Activated CD8-positive, alpha-beta memory T cell treated with anti-CD3 and anti-CD28 coated beads, Interleukin-2, amount 50 U/mL, for 48 hours (primary cell): ENCODE results near the gene POU3F2.

ENCODE experiments used
- DNase-seq: peaks from one replicate; pipeline ENCODE4 v3.0.0-alpha.2; 2020

POU3F2 gene

DNA sequence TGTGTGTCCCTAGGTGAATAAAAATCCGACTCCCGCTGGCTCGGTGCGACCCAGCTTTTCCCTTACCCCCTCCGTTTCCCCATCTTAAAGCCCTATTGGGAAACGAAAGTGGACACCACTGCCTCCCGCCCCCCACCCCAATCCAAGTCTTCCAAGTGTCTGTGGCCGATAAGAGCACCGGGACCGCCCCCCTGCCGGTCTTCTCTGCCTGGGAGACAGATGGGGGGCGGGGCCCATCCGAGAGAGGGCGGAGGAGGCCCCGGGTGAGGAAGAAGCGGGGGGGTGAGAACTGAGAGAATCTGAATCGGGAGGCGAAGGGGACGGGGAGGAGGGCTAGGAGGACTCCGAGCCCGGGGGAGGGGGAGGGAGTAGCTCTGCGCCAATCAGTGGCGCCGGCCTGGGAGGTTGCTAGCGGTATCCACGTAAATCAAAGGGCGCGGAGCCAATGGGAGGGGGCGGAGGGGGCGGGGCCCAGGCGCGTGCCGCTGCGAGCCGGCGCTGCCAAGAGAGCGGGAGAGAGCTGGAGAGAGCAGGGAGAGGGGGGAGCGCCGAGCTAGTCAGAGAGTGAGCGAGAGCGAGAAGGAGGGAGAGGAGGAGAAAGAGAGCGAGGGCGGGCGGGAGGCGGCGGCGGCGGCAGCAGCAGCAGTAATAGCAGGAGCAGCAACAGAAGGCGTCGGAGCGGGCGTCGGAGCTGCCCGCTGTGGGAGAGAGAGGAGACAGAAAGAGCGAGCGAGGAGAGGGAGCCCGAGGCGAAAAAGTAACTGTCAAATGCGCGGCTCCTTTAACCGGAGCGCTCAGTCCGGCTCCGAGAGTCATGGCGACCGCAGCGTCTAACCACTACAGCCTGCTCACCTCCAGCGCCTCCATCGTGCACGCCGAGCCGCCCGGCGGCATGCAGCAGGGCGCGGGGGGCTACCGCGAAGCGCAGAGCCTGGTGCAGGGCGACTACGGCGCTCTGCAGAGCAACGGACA, at the start of gene POU3F2:
Gene POU3F2 (plus strand): TSS at position 515 of the 972 bp plus-strand sequence. CDS start 300 bp downstream, at position 815.
- DNase-seq: peak; percentile 77

DNA sequence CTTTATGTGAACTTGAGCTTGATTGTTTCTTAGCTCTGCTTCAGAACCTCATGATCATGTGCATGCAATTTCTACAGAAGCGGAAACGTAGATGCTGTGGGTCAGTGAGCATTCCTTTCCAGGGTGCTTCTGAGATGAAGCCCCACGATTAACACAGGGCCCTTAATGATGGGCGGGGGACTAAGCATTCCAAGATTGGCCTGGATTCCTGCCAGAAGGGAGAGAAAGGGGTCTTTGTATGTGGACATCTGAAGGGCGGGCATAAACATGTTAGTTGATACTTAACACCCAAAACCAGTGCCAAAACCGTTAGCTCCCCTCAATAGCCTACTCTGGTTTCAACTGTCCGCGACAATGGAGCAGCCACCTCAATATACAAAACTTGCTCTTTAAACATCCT, 46.9 kb upstream of the POU3F2 start:
- DNase-seq: no peak

DNA sequence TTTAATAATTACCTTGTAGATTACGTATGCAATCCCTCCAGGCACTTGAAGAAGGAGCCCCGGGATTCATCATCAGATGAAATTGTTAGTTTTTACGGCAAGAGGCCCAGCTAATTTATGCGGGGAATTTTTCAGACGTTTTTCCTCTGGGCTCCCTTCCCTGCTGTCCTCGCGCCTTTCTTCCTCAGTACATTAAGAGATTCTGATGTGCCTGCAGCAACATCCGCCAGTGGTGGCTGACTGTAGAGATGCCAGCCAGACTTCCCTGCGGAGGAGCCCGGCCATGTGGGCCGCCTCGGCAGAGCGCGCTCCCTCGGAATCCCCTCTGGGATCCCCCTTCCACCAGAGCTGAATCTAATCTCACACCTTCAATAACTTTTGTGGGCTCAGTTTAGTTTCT, 46.4 kb upstream of the POU3F2 start:
- no peak for DNase-seq

DNA sequence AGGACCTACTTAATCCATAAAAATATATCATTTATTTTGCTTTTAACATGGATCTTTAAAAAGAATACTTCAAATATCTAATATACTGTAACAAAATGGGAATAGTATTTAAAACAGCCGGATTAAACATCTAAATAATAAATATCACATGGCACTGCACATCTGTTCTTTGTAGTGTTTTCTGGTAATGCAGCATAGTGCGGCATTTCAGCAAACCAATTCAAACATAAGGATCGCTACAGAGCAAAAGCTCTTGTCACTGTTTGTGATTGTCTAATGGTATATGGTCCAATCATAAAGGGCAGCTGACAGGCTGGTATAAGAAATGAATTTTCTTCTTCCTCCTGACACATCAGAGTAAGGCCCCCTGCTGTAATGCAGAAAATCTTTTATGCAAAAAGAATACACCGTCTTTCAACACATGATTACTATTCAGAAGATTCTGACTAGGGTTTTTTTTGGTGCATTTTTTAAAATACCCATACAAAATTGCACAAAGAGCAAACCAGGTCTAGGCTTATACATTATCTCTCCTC, 40.0 kb upstream of the POU3F2 start:
- no peak for DNase-seq

DNA sequence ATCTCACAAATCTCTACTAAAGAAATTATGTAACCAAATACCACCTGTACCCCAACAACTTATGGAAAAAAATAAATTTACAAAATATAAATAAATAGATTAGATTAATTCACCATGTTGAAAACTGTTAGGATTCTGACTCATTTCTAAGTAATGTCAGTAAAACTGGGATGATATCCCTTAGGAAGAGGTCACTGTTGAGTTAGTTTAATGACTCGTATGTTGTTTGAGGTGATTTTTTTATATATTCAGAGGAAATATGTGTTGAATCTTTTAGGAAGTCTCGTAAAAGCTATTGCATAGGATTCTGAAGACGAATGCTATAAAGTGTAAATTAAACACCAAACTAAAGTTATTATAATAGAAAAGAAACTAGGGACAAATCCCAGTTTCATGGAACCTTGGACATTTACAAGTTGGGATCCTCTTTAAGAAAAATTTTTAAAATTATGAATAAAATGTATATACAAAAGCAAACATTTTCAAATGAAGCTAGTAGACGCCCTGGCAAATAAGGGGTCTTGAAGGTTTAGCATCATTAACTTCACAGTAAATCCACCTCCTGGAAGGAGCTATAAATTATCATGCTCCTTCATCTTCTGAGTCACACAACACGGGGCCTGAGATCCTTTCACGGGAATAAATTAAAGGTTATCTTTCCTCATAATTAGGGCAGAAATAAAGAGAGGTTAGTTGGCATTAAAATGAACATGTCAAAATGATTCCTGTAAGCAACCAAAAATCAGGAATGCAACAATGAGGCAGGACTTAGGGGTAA, 37.0 kb upstream of the POU3F2 start:
- DNase-seq: no peak

DNA sequence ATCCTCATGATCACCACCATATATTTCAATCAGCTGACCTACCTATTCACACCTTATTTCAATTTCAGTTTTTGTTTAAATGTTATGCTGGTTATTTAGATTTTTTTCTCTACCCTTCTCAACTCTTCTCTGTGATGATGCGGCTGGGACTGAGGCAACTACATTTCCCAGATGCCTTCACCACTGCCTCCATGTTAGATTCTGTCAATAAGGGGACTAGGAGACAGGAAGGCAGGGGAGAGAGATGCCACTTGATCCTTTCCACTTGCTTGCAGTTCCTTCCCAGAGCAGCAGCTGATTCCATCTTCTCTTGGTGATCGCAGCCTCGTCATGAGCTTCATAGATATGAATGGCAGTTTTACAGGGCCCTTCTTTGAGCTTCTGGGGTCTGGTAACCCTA, 33.5 kb upstream of the POU3F2 start:
- DNase-seq: no peak

DNA sequence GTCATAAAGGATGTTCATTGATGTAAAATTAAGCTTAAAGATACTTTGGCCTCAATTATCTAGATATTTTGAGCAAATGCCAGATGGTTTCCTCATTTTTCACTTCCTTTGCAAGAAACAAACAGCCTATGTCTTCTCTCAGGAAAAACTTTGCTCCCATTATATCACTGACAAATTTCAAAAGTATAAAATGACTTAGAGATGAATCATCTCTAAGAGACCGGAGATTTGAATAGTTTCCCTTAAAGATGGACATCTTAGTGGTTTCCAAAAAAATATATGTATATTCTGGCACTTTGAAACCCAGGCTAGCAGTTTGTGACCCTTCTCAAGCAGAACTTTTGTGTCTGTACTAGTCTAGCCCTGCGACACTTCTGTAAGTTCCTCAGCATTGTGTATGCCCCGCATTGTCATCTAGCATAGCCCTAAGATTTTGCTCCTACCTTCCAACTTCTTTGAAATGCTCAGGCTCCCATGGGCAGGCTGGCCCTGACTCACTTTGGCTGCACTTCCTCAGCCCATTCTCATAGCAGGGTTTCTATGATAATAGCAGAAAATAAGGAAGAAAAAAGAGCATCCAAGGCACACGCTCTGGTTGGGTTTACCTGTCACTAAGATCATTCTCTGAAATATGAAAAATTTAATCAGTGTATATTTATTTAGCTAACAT, 25.7 kb upstream of the POU3F2 start:
- no peak for DNase-seq

DNA sequence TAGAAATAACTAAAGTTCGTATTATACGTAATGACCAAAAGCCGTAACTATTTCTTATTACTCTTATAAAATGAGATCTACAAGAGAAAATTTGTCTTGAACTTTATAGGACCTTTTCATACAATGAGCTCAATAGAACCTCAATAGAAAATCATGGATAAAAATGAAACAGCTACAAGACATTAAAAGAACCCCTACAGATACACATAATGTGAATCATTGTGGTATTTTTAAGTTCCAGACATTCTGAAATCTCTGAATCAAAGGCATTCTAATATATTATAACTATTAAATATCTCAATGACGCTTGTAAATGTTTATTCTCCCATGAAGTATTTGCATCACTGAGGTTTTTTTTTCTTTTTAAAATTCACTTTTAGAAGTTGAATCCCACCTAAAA, 22.2 kb upstream of the POU3F2 start:
- no peak for DNase-seq

DNA sequence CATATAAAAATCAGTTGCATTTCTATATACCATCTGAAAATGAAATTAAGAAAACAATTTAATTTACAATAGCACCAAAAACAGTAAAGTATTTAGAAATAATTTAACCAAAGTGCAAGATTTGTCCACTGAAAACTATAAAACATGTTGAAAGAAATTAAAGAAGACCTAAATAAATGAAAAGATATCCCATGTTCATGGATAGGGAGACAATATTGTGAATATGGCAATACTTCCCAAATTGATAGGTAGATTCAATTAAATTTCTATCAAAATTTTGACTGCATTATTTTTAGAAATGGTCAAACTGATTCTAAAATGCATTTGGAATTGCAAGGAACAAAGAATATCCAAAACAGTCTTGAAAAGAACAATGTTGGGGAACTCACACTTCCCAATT, 17.6 kb upstream of the POU3F2 start:
- DNase-seq: no peak

DNA sequence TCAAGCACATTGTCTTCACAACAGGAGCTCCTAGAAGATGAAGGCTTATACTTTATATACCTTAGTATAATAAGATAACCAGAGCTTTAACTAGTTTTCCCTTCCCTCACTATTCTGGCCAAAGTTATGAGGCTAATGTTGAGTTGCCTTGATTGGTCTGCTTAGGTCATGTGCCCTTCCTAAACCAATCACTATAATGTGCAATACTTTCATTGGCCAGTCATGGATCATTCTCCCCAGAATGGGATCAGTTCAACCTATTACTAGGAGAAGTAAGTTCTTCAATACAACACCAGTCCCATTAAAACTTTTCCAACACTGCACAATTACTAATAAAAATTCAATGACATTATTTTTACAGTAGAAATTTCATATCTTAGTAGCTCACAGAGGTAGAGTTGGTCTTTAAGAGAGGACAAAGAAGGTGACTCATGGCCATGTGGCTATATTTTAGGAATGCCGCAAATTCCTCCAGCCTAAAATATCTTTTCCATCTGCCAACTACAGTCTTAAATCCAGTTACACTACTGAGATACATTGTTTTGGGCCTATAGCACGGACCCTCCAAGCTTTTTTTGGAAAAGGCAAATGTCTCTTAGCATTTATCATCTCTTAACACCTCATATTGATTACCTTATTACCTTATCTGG, 12.5 kb upstream of the POU3F2 start:
- DNase-seq: no peak

DNA sequence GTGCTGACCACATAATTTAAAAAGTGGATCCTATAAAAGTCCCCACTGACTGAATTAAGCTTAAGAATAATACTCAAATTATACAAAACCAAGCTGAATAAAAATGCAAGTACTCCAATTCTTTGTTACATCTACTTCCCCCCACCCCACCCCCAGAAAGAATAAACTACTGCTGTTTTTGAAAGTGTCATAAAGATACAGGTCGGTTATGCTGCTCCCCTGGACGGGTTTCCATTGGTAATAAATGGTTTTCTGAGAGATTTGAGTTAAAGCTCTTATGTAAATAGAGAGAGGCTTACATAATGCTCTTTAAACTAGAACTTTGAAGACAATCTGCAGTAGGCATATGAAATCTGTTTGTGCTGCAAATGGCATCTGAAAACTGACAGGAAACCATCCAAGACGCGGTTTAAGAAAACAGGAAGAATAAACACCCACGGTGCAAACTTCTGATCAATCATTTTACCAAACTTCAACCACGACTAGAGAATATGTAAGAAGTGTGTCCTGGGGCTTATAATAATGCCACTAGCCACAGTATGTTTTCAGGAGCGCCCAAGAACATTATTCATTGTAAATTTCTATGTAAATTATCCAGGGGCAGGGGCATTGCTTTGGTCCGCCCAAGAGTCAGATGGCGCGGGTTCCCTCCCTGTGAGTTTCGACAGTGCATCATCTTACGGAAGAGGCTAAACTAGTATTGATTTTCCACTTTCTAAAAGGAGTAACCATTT, 10.8 kb upstream of the POU3F2 start:
- no peak for DNase-seq

DNA sequence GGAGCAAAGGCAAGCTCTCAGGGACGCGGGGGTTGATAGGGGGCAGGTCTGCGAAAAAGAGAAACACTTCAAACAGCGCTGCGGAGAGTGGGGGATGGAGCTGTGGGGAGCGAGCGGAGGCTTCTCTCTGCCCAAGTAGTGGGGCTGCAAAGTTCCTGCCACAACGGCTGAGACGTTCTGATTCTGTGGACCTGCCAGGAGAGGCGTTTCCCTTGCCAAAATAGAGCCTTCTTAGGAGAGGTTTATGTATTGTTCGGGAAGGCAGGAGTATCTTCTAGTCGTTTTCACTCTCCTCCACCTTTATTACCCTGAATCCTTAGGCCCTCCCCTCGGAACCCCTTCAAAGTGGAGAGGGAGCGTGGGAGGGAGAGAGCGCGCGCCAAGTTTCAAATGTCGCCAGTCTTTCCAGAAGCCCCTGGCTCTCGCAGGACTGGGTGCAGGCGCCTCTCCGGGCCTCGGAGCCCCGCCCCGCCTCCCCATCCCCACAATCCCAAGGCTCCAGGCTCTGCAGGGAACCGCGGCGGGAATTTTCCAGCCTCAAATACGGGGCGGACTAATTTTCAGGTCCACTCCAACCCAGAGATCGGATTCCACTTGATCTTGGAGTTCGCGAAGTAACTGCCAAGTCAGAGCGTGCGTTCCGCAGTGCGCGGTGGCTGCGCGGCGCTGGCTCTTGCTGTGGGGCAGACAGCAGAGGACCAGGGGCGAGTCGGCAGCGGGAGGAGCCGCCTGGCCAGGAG, 10.0 kb upstream of the POU3F2 start:
- DNase-seq: peak; percentile 56

DNA sequence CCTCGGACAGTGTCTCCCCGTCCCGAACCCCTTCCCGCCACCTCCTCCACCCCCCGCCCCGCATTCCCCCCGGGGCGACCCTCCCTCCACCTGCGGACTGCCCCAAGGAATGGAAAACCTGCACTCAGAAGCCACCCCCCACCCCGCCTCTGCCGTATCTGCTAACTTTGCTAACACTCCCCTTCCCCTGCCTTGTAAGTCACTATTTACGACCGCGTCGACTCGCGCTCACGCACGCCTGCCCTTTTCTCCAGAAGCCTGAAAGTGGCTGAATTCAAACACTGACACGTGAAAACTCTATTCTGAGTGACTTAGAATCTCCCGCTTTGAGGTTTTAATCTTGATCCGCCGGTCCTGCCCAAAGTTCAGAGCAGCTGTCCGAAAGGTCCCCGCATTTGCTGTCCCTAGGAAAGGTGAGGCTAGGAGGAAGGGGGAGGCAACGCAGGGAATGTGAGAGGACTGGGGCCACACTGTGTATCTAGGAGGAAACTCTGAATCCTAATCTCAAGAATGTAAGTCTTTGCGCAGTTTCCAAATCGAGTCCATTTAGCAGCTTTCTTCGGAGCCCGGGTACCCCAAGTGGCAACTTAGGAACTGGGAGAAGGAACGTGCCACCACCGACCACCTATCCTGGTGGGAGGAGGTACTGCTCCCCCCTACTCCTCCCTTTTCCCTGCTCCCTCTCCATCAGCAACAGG, 9.3 kb upstream of the POU3F2 start:
- no peak for DNase-seq

DNA sequence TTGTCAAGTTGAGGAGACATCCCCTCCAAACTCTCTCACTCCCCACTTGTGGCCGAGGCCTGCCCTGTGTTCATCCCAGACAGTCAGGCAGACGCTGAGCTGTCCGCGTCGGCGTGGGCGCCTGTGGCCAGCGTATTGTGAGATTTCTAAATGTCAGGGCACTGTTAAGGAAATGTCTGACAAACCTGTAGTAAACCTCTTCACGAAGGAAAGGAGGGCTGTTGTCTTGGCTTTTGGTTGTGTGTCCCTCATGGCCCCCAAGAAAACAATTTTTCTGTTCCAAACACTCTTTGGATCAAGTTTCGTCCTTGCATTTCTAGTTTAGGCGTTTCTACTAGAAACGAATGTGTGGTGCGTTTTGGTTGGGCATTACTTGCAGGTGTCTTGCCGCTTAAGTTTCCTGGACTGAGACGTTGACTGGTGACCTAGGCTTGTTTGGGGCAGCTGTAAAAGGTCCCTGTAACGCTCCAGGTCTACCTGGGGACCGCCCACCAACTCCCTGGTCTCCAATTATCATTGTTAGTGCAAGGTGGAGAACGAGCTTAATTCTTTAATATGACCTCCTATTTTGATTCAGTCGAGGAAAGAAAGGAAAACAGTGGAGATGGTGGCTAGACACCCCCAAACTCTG, 8.7 kb upstream of the POU3F2 start:
- DNase-seq: no peak

DNA sequence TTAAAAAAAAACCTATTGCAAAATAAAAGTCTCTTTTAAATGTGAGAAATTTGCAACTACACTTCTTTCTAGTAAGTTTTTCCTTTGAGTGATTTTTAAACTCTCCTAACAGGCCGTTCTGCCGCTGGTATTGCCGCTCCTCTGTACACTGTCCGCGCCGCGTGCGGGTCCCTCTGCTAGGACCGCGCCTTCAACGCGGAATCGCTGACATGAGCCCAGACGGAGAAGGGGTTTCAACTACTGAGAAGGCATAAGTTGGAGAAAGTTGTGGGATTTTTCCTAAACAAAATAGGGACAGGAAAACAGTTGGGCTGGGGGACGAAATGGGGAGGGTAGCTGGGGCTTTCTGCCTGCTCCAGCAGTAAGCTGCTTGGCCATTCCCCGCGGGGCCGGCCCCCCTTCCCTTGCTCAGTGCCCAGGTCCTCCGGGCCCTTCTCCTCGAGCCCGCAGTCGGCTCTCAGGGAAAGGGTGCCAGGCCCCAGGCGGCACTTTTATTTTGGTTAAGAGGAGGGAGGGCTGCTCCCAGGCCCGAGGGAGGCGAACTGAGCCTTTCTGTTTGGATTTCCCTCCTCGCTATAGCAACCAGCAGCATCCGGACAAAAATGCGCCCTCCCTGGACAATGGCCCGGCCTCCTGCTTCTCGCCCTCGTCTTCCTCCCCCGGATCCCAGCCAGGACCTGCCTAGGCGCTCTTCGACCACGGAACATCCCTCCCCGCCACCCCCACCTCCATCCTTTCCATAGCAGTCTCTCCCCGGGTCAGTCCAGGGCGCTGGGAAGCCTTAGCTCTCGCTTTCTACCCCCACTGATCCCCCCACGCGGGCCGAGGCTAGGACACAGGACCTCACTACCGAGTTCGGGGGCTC, 6.8 kb upstream of the POU3F2 start:
- DNase-seq: no peak

DNA sequence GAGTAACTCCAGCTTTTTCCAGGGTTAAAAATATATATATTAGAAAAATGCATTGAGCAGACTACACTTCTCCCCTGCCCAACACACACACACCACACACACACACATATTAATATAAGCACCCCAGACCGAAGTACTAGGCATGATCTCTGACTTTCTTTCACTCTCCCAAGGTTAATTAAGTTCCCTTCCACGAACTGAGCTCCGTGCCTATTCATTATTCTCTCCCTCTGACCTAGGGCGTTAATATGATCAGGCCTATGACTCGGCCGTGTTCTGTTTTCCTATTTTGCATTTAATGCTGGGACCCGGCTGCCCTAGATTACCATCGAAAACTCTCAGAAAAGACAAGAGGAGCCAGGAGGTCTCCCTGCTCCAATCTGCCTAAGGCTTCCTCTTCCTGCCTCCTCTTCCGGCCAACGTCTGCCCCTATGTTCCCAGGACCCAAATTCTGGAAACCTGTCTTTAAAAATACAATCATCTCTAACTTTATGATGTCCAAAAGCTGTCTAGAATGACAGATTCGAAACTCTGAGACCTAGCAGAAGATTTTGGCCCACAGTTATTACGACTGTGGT, 6.1 kb upstream of the POU3F2 start:
- no peak for DNase-seq

DNA sequence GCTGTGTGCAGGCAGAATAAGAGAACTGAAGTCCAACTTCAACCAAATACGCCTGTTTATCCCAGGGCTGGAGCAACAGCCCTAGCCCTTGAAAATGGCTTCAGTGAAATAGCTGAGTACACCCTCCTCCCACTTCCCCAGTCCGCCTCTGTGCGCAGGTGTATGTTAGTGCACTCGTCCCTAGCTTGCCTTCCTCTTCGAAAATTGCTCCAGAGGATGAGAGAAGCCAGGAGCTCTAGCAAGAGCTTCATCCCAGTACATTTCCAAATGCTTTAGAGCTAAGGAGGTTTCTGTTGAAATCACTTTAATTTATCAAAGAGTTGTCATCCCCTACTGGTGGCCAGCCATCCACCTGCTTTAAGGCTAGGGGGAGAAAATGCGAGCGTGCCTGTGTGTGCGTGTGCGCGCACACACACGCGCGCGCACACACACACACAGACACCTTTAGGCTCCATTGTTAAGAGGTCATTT, 5.4 kb upstream of the POU3F2 start:
- DNase-seq: no peak

DNA sequence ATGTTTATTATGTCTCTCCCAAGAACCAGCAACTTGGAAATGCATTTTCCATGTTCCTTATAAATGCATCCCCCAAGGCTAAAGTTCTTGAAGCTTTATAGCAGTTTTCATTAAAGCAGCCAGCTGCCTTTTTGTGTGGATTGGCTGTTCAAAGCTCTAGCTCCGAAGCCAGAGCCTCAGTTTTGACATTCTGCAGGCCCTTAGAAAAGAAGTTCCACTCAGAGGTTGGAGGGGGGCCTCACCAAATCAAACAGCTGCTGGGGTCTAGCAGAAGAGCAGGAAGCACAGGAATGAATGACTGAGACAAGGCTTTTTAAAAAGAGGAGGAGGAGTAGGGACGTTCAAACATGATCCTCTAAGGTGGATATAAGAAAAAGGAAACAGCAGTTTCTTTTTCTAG, 4.2 kb upstream of the POU3F2 start:
- DNase-seq: no peak
